SK-N-SH (cell line): Measurements from ENCODE around the gene ACVR2B. TPM values are rescaled to one million over a fixed set of nuclear protein-coding genes. Genes with fewer than 3 reads are reported as not detected.

Experiments used
- CTCF ChIA-PET: fragments of 300-600, 350-600 bp; formaldehyde crosslinking; extraction: SDS; loops from one replicate; lab custom pipeline; 2021; lab: Yijun Ruan, JAX
- POLR2A ChIA-PET: fragments of 350-600 bp; sonication (Branson Sonifier 250); formaldehyde crosslinking; extraction: SDS; loops from one replicate; lab custom pipeline; 2020; ENCODE audit warnings: antibody characterized with exemption, inconsistent platforms; lab: Yijun Ruan, JAX
- DNase-seq: peaks from one replicate; pipeline ENCODE4 v3.0.0; 2012
- H2AFZ ChIP-seq: fragments of 200-600 bp; sonication (generic); 2 replicates; pipeline ENCODE4 v1.8.1; 2016; ENCODE audit warnings: antibody characterized with exemption, mild to moderate bottlenecking, low read depth
- H3F3A ChIP-seq: fragments of 200-600 bp; sonication (generic); replicated peaks from 2 replicates; pipeline ENCODE3; 2016; ENCODE audit warnings: antibody characterized with exemption, mild to moderate bottlenecking; ENCODE audit not compliant: insufficient read depth
- H3K27ac ChIP-seq, 2 experiments: fragments of 200-500 bp in 1 of 2; fragments of 200-600 bp in 1 of 2; sonication (Bioruptor generic) in 1 of 2; sonication (generic), shearing (Covaris generic) in 1 of 2; 2 replicates each; pipeline versions ENCODE4 v1.5.1 to v1.6.1; 2014 to 2016; ENCODE audit warnings: low read depth in 2 of 2, inconsistent platforms in 1 of 2, low read length in 1 of 2, mild to moderate bottlenecking in 1 of 2, mixed read lengths in 1 of 2
- H3K27me3 ChIP-seq: fragments of 200-600 bp; sonication (generic), shearing (Covaris generic); 2 replicates; pipeline ENCODE4 v1.6.1; 2016; ENCODE audit warnings: mixed run types; ENCODE audit not compliant: insufficient read depth
- H3K36me3 ChIP-seq, 2 experiments: fragments of 200-500 bp in 1 of 2; fragments of 200-600 bp in 1 of 2; sonication (Bioruptor generic) in 1 of 2; sonication (generic) in 1 of 2; replicated peaks in 1 of 2; 2 replicates each; pipeline versions ENCODE3 to v1.5.1; 2014 to 2016; ENCODE audit warnings: low read length in 1 of 2, mild to moderate bottlenecking in 1 of 2; ENCODE audit not compliant: insufficient read depth in 2 of 2, control insufficient read depth in 1 of 2
- H3K4me1 ChIP-seq, 2 experiments: fragments of 200-500 bp in 1 of 2; fragments of 200-600 bp in 1 of 2; sonication (Bioruptor generic) in 1 of 2; sonication (generic), shearing (Covaris generic) in 1 of 2; 2 replicates each; pipeline versions ENCODE4 v1.5.1 to v1.6.1; 2014 to 2016; ENCODE audit warnings: low read depth in 1 of 2, low read length in 1 of 2, mixed run types in 1 of 2; ENCODE audit not compliant: insufficient read depth in 2 of 2, control insufficient read depth in 1 of 2
- H3K4me2 ChIP-seq: fragments of 200-600 bp; sonication (generic), shearing (Covaris generic); 2 replicates; pipeline ENCODE4 v1.6.1; 2017; ENCODE audit warnings: mixed run types
- H3K4me3 ChIP-seq, 2 experiments: fragments of 200-500 bp in 1 of 2; fragments of 200-600 bp in 1 of 2; sonication (Bioruptor generic) in 1 of 2; sonication (generic), shearing (Covaris generic) in 1 of 2; 2 replicates each; pipeline versions ENCODE4 v1.5.1 to v1.8.1; 2014 to 2016; ENCODE audit warnings: low read depth in 2 of 2, inconsistent platforms in 1 of 2, low read length in 1 of 2, mild to moderate bottlenecking in 1 of 2, mixed read lengths in 1 of 2, moderate library complexity in 1 of 2
- H3K79me2 ChIP-seq: fragments of 200-600 bp; sonication (generic); 2 replicates; pipeline ENCODE4 v1.8.1; 2017; ENCODE audit warnings: mild to moderate bottlenecking; ENCODE audit not compliant: insufficient read depth
- H3K9ac ChIP-seq: fragments of 200-600 bp; sonication (generic); 2 replicates; pipeline ENCODE4 v1.6.1; 2017; ENCODE audit warnings: mixed run types
- H3K9me2 ChIP-seq: fragments of 200-600 bp; sonication (generic); 2 replicates; pipeline ENCODE4 v1.6.1; 2017; ENCODE audit warnings: mixed run types
- H3K9me3 ChIP-seq: fragments of 200-600 bp; sonication (generic); 2 replicates; pipeline ENCODE4 v1.6.1; 2017; ENCODE audit warnings: mixed run types, mild to moderate bottlenecking, moderate library complexity
- H4K20me1 ChIP-seq: fragments of 200-600 bp; sonication (generic); 2 replicates; pipeline ENCODE4 v1.6.1; 2017; ENCODE audit warnings: mild to moderate bottlenecking, mixed run types; ENCODE audit not compliant: insufficient read depth
- CHD2 ChIP-seq: fragments of 150-350 bp; IDR thresholded peaks from 2 replicates; pipeline ENCODE4 v1.6.1; 2018; ENCODE audit warnings: low read length; ENCODE audit not compliant: partially characterized antibody
- ELF1 ChIP-seq: IDR thresholded peaks from 2 replicates; pipeline ENCODE4 v1.4.0; 2012
- EZH2phosphoT487 ChIP-seq: fragments of 200-600 bp; sonication (generic); IDR thresholded peaks from 2 replicates; pipeline ENCODE4 v1.6.1; 2017; ENCODE audit warnings: low read depth, mixed run types, mild to moderate bottlenecking, antibody characterized with exemption, moderate library complexity, borderline replicate concordance
- FOXM1 ChIP-seq: IDR thresholded peaks from 2 replicates; pipeline ENCODE4 v1.4.0; 2012; ENCODE audit warnings: low read depth, mild to moderate bottlenecking
- JUND ChIP-seq: IDR thresholded peaks from 2 replicates; pipeline ENCODE4 v1.4.0; 2012
- MXI1 ChIP-seq: IDR thresholded peaks from 2 replicates; pipeline ENCODE4 v1.6.1; 2012; ENCODE audit warnings: mild to moderate bottlenecking, low read depth, low read length, improper control_type of control experiment
- NFIC ChIP-seq: IDR thresholded peaks from 2 replicates; pipeline ENCODE4 v1.4.0; 2012; ENCODE audit warnings: borderline replicate concordance
- NRF1 ChIP-seq: IDR thresholded peaks from 2 replicates; pipeline ENCODE4 v1.6.1; 2012; ENCODE audit warnings: low read depth, mild to moderate bottlenecking, low read length
- RAD21 ChIP-seq: IDR thresholded peaks from 2 replicates; pipeline ENCODE4 v1.6.1; 2012; ENCODE audit warnings: mild to moderate bottlenecking, low read length
- SIN3A ChIP-seq: IDR thresholded peaks from 2 replicates; pipeline ENCODE4 v1.6.1; 2012; ENCODE audit warnings: low read depth, mild to moderate bottlenecking, low read length, moderate library complexity, borderline replicate concordance
- SMC3 ChIP-seq: IDR thresholded peaks from 2 replicates; pipeline ENCODE4 v1.6.1; 2012; ENCODE audit warnings: low read depth, low read length, improper control_type of control experiment
- TCF12 ChIP-seq: IDR thresholded peaks from 2 replicates; pipeline ENCODE4 v1.4.0; 2012
- TEAD4 ChIP-seq: IDR thresholded peaks from 2 replicates; pipeline ENCODE4 v1.4.0; 2012; ENCODE audit warnings: mild to moderate bottlenecking, borderline replicate concordance; ENCODE audit not compliant: insufficient read depth
- WGBS: methylation state at CpG from one replicate; pipeline ENCODE4 v1.1.6; 2017; ENCODE audit warnings: low lambda C conversion rate; 5-methylcytosine and 5-hydroxymethylcytosine counted together
- polyA plus RNA-seq, 3 experiments: library from polyadenylated mRNA; depleted of rRNA; stranded (reverse); fragments of >200 nt; gene quantifications; 2 replicates each; pipeline ENCODE4 v1.2.3, GENCODE V29; 2012
- TF ChIP-seq, protein P1 (sequence below): fragments of 150-350 bp; IDR thresholded peaks from 2 replicates; pipeline ENCODE4 v1.6.1; 2016; ENCODE audit warnings: mild to moderate bottlenecking, low read depth, low read length
- TF ChIP-seq, protein P2 (sequence below): IDR thresholded peaks from 2 replicates; pipeline ENCODE4 v1.6.1; 2012; ENCODE audit warnings: mild to moderate bottlenecking, low read depth, low read length, moderate library complexity
- TF ChIP-seq, protein P3 (sequence below): IDR thresholded peaks from 2 replicates; pipeline ENCODE4 v1.4.0; 2012; ENCODE audit warnings: low read depth
- TF ChIP-seq, protein P4 (sequence below): IDR thresholded peaks from 2 replicates; pipeline ENCODE4 v1.4.0; 2012; ENCODE audit warnings: low read depth, borderline replicate concordance
- TF ChIP-seq, protein P5 (sequence below): IDR thresholded peaks from 2 replicates; pipeline ENCODE4; 2012

The ACVR2B gene
- polyA plus RNA-seq, 1 of the 3 experiments (the other 2 are of a cell fraction): 1.4 TPM

DNA sequence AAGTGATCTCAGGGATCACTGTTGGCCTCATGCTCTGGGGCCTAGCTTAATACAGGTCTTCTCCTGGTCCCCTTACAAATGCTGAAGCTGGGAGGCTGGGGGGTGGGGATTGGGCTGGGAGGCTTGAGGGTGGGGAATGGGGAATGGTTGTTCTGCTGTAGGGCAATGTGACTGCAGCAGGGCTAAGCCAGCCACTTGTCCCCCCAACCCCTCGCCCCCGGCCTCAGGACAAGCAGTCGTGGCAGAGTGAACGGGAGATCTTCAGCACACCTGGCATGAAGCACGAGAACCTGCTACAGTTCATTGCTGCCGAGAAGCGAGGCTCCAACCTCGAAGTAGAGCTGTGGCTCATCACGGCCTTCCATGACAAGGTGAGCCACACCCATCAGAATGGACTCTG, 25.2 kb downstream of the ACVR2B start:
- CTCF ChIA-PET: interaction anchor here (0.9 to 7.7 kb wide), 10 partner anchors 11 to 521 kb away, joined by 3 to 146 read pairs (median 6); partner anchors contain the start of genes EXOG and XYLB
- WGBS: 97% methylated on average over 6 of the region's 9 CpGs
- no peaks in the 10 kb centered on the region for H3K79me2 ChIP-seq

More for the DNA sequence above, 25.2 kb downstream of the ACVR2B start:
- Histone ChIP-seq H4K20me1 (0 out of 2 replicates have a peak, but pooled peaks cover 6% of the 10 kb centered on the region), H3F3A (no peaks in the 10 kb centered on the region), H2AFZ (no peak overlapping the region), H3K4me2 (no peak overlapping the region), H3K9ac (no peak overlapping the region), H3K9me3 (no peaks in the 10 kb centered on the region), H3K9me2 (no peaks in the 10 kb centered on the region), H3K36me3 (peaks cover 9 to 44% of the 10 kb centered on the region in 2 experiments), H3K27me3 (no peaks in the 10 kb centered on the region), H3K4me3 (no peak overlapping the region), H3K27ac (no peak overlapping the region), H3K4me1 (peaks cover 0 to 20% of the 10 kb centered on the region in 2 experiments; a peak in 1 of 4 replicates)
- DNase-seq: no peak
- POLR2A ChIA-PET: no interaction called here
- TF ChIP-seq, protein P1, sequence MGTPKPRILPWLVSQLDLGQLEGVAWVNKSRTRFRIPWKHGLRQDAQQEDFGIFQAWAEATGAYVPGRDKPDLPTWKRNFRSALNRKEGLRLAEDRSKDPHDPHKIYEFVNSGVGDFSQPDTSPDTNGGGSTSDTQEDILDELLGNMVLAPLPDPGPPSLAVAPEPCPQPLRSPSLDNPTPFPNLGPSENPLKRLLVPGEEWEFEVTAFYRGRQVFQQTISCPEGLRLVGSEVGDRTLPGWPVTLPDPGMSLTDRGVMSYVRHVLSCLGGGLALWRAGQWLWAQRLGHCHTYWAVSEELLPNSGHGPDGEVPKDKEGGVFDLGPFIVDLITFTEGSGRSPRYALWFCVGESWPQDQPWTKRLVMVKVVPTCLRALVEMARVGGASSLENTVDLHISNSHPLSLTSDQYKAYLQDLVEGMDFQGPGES: no peak
- TF ChIP-seq, protein P2, sequence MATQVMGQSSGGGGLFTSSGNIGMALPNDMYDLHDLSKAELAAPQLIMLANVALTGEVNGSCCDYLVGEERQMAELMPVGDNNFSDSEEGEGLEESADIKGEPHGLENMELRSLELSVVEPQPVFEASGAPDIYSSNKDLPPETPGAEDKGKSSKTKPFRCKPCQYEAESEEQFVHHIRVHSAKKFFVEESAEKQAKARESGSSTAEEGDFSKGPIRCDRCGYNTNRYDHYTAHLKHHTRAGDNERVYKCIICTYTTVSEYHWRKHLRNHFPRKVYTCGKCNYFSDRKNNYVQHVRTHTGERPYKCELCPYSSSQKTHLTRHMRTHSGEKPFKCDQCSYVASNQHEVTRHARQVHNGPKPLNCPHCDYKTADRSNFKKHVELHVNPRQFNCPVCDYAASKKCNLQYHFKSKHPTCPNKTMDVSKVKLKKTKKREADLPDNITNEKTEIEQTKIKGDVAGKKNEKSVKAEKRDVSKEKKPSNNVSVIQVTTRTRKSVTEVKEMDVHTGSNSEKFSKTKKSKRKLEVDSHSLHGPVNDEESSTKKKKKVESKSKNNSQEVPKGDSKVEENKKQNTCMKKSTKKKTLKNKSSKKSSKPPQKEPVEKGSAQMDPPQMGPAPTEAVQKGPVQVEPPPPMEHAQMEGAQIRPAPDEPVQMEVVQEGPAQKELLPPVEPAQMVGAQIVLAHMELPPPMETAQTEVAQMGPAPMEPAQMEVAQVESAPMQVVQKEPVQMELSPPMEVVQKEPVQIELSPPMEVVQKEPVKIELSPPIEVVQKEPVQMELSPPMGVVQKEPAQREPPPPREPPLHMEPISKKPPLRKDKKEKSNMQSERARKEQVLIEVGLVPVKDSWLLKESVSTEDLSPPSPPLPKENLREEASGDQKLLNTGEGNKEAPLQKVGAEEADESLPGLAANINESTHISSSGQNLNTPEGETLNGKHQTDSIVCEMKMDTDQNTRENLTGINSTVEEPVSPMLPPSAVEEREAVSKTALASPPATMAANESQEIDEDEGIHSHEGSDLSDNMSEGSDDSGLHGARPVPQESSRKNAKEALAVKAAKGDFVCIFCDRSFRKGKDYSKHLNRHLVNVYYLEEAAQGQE: no peak
- TF ChIP-seq, protein P3, sequence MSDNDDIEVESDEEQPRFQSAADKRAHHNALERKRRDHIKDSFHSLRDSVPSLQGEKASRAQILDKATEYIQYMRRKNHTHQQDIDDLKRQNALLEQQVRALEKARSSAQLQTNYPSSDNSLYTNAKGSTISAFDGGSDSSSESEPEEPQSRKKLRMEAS: no peak
- TF ChIP-seq CHD2: no peak
- TF ChIP-seq JUND: no peak
- TF ChIP-seq, protein P4, sequence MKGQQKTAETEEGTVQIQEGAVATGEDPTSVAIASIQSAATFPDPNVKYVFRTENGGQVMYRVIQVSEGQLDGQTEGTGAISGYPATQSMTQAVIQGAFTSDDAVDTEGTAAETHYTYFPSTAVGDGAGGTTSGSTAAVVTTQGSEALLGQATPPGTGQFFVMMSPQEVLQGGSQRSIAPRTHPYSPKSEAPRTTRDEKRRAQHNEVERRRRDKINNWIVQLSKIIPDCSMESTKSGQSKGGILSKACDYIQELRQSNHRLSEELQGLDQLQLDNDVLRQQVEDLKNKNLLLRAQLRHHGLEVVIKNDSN: no peak
- no peak for TF ChIP-seq MXI1
- no peak for TF ChIP-seq FOXM1
- TF ChIP-seq NRF1: no peak
- TF ChIP-seq TEAD4: no peak
- TF ChIP-seq, protein P5, sequence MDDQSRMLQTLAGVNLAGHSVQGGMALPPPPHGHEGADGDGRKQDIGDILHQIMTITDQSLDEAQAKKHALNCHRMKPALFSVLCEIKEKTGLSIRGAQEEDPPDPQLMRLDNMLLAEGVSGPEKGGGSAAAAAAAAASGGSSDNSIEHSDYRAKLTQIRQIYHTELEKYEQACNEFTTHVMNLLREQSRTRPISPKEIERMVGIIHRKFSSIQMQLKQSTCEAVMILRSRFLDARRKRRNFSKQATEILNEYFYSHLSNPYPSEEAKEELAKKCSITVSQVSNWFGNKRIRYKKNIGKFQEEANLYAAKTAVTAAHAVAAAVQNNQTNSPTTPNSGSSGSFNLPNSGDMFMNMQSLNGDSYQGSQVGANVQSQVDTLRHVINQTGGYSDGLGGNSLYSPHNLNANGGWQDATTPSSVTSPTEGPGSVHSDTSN: no peak
- no peak for TF ChIP-seq NFIC
- no peak for TF ChIP-seq SIN3A
- TF ChIP-seq EZH2phosphoT487: no peak
- TF ChIP-seq TCF12: no peak
- no peak for TF ChIP-seq ELF1
- no peak for TF ChIP-seq RAD21
- no peak for TF ChIP-seq SMC3
